ENCODE measurements around the gene VENTX.

Gene VENTX

DNA sequence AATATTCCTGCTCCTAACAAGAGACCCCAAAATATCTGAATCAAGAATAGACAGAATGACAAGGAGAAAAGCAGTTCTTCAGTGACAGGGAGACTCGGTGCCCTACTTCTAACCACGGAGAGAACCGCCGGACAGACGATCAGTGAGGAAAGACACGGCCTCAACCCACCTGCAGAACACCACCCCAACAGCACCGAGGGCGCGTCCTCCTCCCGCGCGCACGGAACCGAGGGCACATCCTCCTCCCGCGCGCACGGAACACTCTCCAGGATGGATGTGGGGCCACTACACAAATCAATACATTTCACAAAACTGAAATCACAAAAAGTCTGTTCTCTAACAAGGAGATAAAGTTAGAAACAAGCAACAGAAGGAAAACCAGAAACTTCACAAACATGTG is 48.7 kb downstream of the VENTX start:
- no peak overlapping the region for H3K4me3 ChIP-seq (ENCODE audit: low read depth, low read length)
- DNase-seq (ENCODE audit: low read depth, low spot score) = no peak
- CTCF ChIA-PET = interaction anchor here (1.1 kb wide), 1 partner anchor 21 kb away, joined by 3 read pairs; no protein-coding TSS in a partner anchor
- TF ChIP-seq, protein P1, sequence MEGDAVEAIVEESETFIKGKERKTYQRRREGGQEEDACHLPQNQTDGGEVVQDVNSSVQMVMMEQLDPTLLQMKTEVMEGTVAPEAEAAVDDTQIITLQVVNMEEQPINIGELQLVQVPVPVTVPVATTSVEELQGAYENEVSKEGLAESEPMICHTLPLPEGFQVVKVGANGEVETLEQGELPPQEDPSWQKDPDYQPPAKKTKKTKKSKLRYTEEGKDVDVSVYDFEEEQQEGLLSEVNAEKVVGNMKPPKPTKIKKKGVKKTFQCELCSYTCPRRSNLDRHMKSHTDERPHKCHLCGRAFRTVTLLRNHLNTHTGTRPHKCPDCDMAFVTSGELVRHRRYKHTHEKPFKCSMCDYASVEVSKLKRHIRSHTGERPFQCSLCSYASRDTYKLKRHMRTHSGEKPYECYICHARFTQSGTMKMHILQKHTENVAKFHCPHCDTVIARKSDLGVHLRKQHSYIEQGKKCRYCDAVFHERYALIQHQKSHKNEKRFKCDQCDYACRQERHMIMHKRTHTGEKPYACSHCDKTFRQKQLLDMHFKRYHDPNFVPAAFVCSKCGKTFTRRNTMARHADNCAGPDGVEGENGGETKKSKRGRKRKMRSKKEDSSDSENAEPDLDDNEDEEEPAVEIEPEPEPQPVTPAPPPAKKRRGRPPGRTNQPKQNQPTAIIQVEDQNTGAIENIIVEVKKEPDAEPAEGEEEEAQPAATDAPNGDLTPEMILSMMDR (IDR thresholded peaks at IDR 0.05; ENCODE audit: insufficient read depth, low read length, missing control alignments) = no peak
- POLR2A ChIA-PET = no interaction called here

DNA sequence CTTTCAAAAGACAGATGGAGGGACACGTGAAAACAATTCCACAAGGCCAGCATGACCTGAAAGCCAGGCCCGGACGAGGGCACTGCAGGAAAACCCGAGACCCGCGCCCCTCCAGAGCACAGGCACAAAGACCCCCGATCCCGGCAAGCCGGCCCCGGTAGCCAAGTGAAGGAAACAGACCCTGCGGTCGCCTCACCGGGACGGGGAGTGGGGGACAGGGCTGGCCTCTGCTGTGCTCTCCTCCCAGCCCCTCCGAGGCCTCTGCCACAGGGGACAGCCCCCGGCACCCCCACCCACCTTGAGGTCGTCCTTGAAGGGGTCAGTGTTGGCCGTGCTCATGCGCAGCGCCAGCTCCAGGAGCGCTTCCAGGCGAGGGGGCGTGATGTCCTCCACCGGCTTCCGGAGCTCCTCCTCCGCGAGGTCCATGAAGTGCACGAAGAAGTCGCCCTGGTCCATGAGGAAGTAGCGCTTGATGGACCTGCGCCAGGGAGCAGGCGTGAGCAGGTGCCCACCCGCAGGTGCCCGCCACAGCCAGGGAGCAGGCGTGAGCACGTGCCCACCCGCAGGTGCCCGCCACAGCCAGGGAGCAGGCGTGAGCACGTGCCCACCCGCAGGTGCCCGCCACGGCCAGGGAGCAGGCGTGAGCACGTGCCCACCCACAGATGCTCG is 50.3 kb downstream of the VENTX start:
- no peak for DNase-seq (ENCODE audit: low read depth, low spot score)
- TF ChIP-seq, protein P1 (IDR thresholded peaks at IDR 0.05; ENCODE audit: insufficient read depth, low read length, missing control alignments) = no peak
- ChIA-PET CTCF (interaction anchor here (1.0 to 2.5 kb wide), 2 partner anchors 10 to 20 kb away, joined by 3 to 10 read pairs; no protein-coding TSS in a partner anchor), POLR2A (no interaction called here)
- no peak overlapping the region for H3K4me3 ChIP-seq (ENCODE audit: low read depth, low read length)

DNA sequence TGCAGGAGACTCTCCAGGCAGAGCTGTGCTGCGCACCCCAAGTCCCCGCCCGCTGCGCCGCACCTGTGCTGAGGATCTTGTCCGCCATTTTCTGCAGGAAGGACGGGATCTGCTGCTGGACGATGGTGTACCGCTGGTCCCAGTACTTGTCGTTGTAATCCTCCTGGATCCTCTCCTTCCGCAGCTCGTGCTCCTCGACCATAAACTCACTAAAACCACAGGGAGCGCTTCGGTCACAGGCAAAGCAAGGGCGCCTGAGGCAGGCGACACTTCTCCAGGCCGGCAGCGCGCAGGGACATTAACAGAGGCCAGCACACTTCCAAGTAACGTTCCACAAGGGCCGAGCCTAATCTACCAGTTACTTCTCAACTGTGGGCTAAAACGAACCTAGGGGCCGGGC is 52.1 kb downstream of the VENTX start:
- TF ChIP-seq, protein P1 (IDR thresholded peaks at IDR 0.05; ENCODE audit: insufficient read depth, low read length, missing control alignments) = no peak
- H3K4me3 ChIP-seq (ENCODE audit: low read depth, low read length) = no peak overlapping the region
- ChIA-PET CTCF (no interaction called here), POLR2A (no interaction called here)
- no peak for DNase-seq (ENCODE audit: low read depth, low spot score)
